GM18861 (cell line): Measurements from ENCODE around the gene TENT5C.

ENCODE experiments used
- ATAC-seq: cut with Tn5 transposase; IDR thresholded peaks from one replicate; pipeline ENCODE4 v1.9.1; 2021; ENCODE audit not compliant: unreplicated experiment

The TENT5C gene

DNA sequence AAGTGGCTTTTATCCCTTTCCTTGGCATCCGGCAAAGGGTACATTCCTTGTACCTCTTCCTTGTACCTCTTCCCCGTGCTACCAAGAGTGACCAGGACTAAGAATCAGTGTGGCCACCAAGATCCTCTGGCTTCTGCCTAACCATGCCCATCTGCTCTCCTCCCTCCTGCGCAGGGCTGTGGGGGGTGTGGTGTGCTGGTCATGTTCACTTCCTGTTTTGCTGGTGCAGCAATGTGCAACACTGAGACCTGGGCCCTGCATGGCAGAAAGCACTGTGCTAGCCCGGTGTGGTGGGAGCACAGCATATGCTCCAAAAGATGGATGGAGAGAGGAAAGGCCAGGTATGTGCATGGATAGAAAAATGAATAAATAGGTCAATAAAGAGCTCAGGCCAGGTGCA, 33.3 kb upstream of the TENT5C start:
- no peak for ATAC-seq

DNA sequence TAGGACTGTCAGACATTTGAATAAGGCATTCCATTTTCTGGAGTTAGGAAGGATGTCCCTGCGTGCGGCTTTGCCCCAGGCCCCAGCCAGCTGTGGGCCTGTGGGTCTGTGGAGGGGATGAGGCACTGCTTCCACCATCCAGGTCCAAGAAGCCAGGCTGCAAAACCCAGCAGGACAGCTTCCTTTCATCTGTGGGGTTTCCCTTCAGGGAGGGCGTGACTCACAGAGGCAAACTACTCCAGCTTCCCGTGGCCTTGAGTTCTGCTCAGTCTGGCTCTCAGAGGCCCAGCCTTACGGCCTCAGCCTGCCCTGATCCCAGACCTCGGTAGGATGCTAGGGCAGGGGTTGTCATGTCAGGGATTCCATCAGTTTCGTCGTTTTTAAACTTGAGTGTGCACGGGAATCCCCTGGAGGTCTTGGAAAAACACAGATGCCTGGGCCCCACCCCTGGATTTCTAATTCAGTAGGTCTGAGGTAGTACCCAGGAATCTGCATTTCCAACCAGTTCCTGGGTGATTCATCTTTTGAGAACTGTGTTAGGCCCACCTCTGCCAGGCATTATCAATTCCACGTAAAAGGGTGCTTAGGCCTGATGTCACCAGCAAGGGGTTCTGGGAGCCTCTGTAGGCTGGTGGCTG, 32.3 kb upstream of the TENT5C start:
- no peak for ATAC-seq

- no peak for ATAC-seq
These were observed 31.6 kb upstream of the TENT5C start for GRCh38 chr1:117574161-117574835.

GRCh38 chr1:117575586-117576225, 30.1 kb upstream of the TENT5C start:
- no peak for ATAC-seq

DNA sequence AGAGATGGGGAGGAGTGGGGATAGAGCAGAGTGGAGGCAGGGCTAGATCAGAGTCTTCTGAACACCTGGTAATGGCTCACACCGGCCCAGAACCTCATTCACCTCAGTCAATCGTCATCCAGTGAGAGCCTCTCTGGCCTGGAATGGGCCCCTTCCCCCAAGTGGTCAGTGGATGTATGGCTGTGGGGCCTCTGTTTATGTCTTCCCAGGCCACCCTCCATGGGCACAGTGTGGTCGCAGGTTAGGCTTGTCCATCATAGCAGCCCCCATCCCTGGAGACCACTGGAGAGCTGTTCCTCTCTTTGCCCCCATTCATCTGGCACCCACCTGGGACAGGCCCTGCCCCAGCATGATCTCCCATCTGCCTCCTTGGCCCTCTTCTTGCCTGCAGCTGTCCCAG, 29.6 kb upstream of the TENT5C start:
- no peak for ATAC-seq

DNA sequence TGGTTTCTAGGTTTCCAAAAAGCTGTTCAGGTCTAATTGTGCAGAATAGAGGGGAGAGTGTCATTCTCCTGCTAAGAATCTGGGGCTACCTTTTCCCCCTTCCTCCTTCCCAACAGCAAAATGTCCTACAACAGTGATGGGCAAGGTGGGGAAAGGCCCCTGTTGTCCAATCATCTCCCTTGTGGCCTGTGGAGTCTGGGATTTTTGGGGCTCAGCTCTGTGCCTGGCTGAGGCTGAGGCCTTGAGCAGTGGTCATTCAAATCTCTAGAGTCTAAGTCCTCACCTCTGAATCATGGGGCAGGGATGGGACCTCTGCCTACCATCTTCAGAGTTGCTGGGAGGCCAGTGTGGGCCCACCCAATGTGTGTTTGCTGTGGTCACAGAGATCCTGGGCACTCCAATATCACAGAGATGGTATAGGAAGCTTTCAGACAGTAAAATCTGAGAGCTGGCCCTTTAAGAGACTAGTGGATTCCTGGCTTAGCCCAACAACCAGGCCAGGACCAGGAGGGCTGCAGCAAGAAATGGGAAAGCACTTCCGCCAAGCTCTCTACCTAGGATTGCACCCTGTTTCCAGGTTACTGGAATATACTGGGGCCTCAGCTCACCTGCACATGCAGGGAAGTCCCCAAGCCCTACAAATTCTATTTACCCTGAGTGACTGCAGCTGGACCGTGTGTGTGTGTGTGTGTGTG, 28.5 kb upstream of the TENT5C start:
- no peak for ATAC-seq

- ATAC-seq, result no peak
These were observed 27.4 kb upstream of the TENT5C start for GRCh38 chr1:117578466-117578865.

DNA sequence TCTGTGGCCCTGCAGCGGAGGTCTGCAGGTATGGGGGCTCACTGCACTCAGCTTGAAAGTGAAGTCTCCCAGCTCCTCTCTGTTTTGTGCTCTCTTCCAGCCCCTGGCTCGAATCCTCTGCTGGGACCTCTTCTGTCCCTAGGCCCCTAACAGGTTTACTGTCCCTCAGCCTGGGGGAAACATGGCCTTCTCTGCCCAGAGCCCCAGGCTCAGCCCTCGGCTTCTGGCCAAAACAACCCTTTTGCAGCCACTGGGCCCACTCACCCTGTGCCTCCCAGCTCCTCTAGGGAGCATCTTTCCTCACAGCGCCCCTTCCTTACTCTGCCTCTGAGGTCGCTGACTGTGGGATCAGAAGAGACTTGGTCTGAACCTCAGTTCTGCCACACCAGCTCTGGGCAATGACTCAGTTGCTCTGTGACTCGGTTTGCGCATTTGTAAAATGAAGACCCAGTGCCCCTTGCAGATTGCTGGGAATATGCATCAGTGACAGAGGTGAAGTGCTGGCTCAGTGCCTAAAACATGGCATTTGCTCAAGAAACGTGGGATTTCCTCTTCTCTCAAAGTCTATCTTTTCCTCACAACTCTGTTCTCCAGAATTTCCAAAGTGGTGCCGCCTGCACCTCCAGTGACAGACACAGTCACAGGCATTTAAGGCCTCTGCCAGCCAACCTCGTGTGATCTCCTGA, 26.5 kb upstream of the TENT5C start:
- ATAC-seq, result no peak

DNA sequence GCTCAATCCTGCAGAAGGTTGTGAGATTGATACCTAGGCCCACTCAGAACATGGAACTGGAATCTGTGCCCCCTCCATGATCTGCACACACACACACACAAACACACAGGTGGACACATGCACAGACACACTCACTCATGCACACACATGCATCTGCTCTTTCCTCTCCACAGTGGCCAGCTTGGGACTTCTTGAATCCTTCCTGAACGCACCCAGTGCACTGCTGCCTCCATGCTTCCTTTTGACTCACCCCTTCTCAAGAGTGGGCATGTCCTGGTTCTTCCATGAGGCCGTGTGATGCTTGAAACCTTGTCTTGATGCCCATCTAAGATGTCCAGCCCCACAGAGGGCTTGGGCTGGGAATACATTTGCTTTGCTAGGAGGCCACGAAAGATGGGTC, 25.4 kb upstream of the TENT5C start:
- no peak for ATAC-seq

GRCh38 chr1:117580882-117581281, 25.0 kb upstream of the TENT5C start:
- no peak for ATAC-seq

DNA sequence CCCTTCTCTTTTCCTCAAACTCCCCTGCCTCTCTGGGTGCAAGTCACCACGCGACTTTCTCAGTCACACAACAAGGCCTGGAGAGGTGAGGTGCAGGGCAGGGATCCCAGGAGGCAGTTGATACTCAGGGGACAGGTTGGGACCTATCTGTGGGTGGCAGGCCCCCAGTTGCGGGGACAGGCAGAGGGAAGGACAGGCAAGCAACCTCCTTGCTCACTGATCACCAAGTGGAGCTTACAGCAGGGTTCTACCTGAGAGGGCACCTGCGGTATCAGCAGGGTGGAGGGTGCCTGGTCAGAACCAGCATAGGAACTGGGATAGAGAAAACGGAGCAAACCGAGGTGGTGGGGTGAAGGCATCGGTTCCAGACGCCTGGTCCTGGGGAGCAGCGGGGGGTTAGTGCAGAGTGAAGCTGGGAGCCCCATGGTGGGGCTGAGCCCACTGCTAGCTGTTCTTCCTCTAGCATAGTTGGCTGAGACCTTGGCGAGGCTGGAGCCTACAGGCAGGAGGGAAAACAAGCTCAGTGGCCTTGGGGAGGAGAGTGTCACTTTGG, 24.4 kb upstream of the TENT5C start:
- no peak for ATAC-seq

- ATAC-seq, result no peak
These were observed 23.4 kb upstream of the TENT5C start for GRCh38 chr1:117582451-117582850.

DNA sequence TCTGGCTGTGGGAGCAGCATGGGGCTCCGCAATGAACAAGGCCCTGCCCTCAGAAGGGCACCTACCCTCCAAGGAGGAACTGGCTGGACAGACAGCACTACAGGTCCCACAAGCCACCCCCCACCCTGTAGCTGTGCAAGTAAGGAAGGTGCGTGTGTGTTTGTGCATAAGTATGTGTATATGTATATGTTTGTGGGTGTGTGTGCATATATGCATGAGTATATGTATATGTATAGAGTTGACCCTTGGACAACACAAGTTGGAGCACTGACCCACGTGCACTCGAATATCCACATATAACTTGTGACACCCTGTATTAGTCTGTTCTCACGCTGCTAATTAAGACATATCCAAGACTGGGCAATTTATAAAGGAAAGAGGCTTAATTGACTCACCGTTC, 22.6 kb upstream of the TENT5C start:
- ATAC-seq, result no peak

- ATAC-seq, result no peak
These were observed 21.7 kb upstream of the TENT5C start for GRCh38 chr1:117584181-117584580.

DNA sequence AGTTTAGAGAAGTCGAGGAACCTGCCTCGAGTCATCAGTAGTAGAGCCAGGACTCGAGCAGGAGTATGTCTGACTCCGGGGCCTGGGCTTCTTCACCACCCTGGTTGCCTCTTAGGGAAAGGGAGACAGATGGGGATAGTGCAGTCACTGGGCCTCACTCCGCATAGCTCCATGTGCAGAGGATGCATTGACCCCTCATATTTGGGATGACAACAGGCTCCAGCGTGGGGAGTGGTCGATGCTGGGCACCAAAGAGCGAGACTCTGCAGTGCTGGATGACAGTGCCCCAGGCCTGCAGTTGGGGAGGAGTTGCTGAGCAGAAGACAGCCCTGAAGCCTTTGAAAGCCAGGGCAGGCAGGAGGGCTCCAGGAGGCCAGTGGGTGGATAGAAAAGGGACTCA, 20.8 kb upstream of the TENT5C start:
- no peak for ATAC-seq

DNA sequence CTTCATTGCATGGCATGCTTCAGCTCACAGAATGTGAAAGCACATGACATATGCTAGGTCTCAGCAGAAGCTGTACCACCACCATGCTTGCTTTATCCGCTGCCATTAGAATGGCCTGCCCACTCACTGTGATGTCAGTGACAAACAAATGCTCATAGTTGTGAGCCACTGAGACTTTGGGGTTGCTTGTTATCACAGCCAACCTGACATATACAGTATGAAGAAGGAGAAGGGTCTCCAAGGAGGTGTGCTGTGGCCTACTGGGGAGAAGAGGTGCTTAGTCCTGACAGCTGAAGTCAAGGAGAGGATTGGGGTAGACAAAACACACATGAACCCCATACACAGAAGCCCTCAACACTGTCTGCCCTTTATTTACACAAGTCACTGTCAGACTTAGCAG, 19.5 kb upstream of the TENT5C start:
- no peak for ATAC-seq

DNA sequence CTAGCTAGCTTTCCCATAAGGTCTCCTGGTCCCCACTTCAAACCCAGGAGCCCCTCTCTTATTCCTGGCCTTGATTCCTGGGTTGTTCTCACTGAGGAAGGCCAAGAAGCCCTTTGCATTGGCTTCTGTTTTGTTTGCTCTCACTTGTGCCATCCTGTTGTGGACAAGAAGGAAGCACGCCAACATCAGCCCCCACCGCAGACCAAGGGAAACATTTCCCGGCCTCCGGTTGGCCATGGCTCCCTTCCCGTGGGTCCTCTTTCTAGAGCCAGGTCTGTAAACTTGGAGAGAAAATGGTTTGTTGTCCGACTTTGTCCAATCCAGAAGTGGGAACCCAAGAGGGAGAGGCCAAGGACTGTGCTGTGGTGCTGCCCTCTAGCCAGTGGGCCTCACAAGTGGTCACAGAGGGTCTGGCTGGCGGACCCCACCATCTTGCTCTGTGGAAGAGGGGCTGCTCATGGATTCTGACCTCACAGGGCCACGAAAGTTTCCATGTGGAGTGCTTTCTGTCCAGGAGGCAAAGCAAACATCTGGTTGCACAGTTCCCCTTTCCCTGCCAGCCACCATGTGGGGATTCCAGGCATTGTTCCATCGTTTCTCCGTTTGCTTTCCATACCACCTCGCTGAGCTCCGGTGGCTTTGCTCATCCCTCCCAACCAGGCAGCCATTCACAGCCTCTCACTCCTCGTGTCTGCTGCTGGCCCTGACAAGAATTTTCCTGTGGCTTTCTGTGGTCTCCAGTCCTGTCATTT, 18.9 kb upstream of the TENT5C start:
- ATAC-seq, result no peak

DNA sequence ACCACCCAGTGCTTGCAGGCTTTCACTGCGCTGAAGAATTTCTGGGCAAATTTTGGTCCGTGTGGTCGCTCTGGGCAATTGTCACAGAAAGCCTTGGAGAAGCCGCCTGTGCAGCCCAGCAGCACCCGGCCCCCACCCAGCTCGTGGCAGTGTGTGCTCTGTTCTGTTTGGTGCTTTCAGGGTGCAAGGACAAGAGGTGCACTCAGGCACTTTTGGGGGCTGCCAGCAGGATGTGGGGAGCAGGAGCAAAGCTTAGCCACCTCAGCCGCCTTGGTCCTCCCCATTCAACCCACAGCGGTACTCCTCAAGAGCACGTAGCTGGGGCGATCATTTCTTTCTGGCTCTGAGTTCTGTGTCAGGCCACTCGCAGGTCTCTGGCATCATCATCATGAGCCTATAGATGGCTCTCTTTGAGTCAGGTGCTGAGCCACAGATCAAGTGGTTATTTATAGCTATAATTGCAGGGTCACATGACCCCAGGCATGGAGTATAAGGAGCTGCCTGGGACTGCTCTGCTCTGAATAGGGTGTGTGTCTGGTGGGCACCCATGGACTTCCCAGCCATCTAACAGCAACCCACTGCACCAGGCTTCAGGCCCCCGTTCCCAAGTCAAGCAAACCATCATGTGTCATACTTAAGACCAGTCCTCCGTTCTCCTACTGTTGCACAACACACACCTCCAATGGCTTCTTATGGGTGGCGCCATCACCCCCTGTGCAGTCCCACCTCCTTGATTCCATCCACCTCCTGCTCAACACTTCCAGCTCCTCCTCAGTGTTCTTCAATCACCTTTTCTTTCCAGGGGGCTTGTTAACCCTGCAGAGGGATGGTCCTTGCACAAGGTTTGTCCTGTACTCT, 18.1 kb upstream of the TENT5C start:
- no peak for ATAC-seq

GRCh38 chr1:117589544-117589943, 16.3 kb upstream of the TENT5C start:
- ATAC-seq, result no peak
